DMS79 (cell line): ENCODE measurements around the gene CACNA2D3.

ENCODE experiments used
- DNase-seq: peaks from one replicate; lab custom pipeline; 2025; lab: John Stamatoyannopoulos, UW

The CACNA2D3 gene

GRCh38 chr3:55006244-55006676 is 883.9 kb downstream of the CACNA2D3 start:
- no peak for DNase-seq

- DNase-seq, result no peak
Observed at GRCh38 chr3:55007971-55008370, 885.6 kb downstream of the CACNA2D3 start.

DNA sequence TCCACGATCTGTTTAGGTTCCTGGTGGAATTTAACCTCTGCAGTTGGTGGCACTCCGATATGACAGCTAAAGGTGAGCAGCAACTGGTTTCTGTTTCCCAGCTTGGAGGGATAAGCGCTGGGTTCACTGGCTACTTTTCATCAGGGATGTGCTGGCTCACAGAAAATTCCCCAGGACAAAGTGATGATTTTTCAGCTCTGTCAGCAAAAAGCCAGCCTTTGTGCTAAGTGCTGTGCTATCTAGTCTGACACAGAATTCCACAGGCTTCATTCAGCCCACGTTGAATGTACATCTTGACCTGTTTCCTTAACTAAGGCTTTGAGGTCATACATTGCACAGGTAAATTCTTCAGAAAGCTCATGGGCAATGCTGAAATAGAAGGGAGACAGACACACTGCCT is 887.0 kb downstream of the CACNA2D3 start:
- DNase-seq, result no peak

GRCh38 chr3:55012091-55012490 is 889.7 kb downstream of the CACNA2D3 start:
- no peak for DNase-seq

DNA sequence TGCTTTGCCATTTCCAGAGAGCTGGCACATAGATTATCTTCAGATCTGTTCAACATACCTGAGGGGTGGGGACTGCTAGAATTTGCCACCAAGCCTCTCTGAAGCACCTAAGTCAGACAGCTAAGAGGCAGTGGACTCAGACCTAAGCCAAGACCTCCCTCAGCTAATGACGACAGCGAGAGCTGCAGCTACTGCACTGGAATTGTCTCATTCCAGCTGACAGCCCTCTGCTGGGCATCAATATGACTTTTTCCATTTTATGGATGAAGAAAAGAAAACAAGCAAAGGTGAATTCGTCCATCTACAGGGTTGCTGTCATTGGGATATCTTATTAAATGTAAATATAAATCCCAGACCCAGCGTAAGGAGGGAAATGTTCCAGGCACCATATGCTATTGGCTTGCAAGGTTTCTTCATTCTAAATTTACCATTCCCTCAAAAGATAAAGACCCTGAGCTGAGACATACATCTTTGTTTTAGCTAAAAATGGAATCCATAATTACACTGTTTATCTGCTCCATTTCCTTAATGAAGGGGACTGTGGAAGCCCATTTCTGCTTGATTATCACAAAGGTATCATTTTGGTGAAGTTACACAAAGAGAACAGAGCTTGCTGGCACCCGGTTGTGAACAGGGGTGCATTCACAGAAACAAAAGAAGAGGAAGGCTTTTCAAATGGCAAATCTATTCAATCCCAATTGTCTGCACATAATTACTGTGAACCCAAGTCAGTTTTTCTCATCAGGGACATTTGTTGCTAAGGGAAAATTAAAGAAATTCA is 891.0 kb downstream of the CACNA2D3 start:
- no peak for DNase-seq

GRCh38 chr3:55014081-55014480 is 891.7 kb downstream of the CACNA2D3 start:
- no peak for DNase-seq

DNA sequence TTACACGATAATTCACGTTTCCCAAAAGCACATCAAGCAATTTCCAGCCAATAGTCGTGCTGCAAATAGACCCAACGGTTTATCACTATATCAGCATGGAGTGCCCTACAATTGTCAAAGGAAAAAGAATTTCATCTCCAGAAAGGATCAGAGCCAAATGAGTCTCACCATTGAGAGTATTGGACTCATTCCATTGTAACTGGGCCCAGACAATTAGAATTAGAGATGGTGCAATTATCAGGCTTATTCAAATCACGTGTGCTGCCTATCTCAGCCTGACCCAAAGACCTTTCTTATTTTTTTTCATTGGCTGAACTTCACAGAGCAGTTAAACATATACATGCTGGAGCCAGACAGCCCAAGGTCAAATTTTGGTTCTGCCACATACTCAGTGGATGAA is 892.6 kb downstream of the CACNA2D3 start:
- no peak for DNase-seq

DNA sequence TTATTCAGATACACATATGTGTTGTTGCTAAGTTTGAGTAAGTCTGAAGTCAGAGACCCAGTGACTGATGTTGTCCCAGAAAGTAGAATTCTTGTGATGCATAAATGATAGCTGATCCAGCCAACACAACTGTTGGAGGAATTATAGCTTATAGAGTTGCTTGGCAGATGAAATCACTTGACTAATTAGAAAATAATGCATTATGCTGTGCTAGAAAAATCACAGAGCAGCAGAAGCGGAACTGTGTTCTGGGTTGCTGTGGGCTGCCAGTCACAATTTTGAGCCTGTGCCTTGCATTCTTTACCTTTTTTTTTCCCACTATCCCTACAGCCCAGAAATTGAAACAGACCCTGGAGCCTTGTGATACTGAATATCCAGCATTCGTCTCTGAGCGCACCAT is 895.5 kb downstream of the CACNA2D3 start:
- DNase-seq, result no peak

GRCh38 chr3:55030938-55031337 is 908.6 kb downstream of the CACNA2D3 start:
- DNase-seq, result no peak

GRCh38 chr3:55036883-55037577 is 914.7 kb downstream of the CACNA2D3 start:
- no peak for DNase-seq

- no peak for DNase-seq
Observed at GRCh38 chr3:55042591-55042990, 920.2 kb downstream of the CACNA2D3 start.

DNA sequence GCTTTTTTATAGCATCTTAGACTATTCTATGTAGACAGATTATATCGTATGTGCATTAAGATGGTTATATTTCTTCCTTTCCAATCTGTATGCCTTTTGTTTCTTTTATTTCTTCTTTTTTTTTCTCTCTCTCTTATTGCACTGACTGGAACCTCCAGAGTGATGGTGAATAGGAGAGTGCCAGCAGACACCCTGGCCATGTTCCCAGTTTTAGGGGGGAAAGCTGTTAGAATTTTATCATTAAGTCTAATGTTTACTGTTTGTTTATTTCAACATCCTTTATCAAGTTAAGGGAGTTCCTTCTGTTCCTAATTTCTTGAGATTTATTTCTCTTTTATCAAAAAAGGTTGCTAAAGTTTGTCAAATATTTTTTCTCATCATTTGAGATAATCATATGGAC is 922.1 kb downstream of the CACNA2D3 start:
- no peak for DNase-seq

GRCh38 chr3:55059027-55059629 is 936.8 kb downstream of the CACNA2D3 start:
- DNase-seq, result no peak

- DNase-seq, result no peak
Observed at GRCh38 chr3:55060896-55061719, 938.8 kb downstream of the CACNA2D3 start.

DNA sequence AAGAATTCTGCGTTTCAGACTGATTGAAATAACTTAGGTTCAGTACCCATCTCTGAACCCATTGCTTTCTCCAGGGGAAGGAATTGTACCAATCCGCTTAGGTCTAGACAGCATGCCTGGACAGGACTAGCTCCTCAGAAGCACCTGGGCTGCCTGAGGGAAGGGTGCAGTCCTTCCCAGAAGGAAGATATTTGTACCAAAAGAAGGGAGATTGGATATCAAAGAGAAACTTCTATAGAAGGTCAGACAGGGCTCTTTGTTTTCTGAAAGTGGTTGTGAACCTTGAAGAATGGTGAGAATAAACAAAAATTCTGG is 939.3 kb downstream of the CACNA2D3 start:
- DNase-seq, result no peak

DNA sequence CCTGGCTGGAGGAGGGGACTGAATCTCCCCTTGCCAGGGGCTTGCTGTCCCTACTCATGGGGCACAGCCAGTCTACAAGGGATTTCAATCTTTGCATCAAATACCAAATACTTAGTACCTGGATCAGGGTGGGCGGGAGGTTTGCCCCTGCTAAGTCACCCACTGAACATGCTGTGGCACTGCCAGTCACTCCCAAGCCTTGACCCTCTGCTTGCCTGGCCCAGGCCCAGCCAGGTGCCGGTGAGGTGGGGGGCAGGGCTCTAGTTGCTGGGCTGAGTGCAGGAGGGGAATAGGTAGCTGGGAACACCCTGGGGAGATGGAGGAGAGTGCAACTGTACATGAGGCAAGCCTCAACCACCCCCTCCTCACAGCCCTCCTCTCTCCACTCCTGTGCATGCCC is 941.8 kb downstream of the CACNA2D3 start:
- DNase-seq, result no peak

- no peak for DNase-seq
Observed at GRCh38 chr3:55065331-55065730, 943.0 kb downstream of the CACNA2D3 start.

GRCh38 chr3:55066551-55067047 is 944.2 kb downstream of the CACNA2D3 start:
- no peak for DNase-seq

GRCh38 chr3:55069950-55070349 is 947.6 kb downstream of the CACNA2D3 start:
- DNase-seq, result no peak

GRCh38 chr3:55074796-55075195 is 952.4 kb downstream of the CACNA2D3 start:
- no peak for DNase-seq

DNA sequence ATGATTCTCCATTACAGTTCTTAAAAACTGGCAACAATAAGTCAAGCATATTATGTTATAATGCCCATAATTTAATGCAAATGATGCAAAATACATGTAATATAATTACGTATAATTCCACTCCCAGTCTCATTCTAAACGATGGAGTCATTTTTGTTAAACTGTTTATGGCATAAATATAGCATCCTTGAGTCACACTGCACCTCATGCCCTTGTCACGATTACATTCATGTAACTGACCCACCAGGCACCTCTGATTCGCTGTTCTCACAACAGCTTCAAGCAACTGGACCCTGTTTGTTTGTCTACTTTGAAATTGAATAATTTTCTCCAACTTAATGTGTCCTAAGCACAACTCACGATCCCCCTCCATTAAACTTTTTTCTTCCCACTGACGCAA is 953.5 kb downstream of the CACNA2D3 start:
- DNase-seq, result no peak

- no peak for DNase-seq
Observed at GRCh38 chr3:55077726-55078125, 955.4 kb downstream of the CACNA2D3 start.
